ENCODE results near the gene MAFG. TPM values are rescaled to one million over a fixed set of nuclear protein-coding genes. Genes with fewer than 3 reads are reported as not detected.
A peak's percentile ranks its signal among the peaks of the same experiment; 100 is the strongest.

MAFG gene
- total and polyA plus RNA-seq, 2 of the 13 experiments (the other 11 are each of a cell fraction or from before 2014, with no cell fraction given) = 14.5 to 20.0 TPM

DNA sequence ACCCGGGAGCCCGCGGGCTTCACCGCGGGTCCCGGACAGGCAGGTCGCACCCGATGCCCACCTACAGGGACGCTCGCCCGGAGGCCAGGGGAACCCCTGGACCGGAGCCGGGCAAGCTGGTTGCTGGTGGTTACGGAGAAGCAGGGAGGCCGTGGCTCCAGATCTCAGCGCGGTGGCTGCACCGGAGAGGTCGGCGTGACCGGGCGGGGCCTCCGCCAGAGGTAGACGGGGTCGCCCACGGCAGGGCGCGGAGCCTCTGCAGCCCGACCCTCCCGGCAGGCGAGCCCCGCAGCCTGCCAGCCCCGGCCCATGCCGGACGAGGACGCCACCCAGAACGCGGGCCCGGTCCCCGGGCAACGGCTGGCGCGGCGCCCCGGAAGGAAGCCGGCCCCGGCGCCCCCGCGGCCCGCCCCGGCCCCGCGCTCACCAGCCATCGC is 16.7 kb downstream of the MAFG start (continued):
- TF ChIP-seq MIER2 (CRISPR knock-in tag; IDR thresholded peaks at IDR 0.05) (no peak), GLI4 (CRISPR knock-in tag; IDR thresholded peaks at IDR 0.05; ENCODE audit: borderline replicate concordance) (peak; percentile 72; the same call in 1 of the 2 replicates), ZMAT3 (CRISPR knock-in tag; conservative IDR thresholded peaks at IDR 0.05) (0 out of 2 replicates have a peak, but pooled peaks have one; percentile 13), ARHGAP35 (CRISPR knock-in tag; IDR thresholded peaks at IDR 0.05; ENCODE audit: borderline replicate concordance) (no peak), KLF12 (CRISPR knock-in tag; IDR thresholded peaks at IDR 0.05; ENCODE audit: borderline replicate concordance) (0 out of 2 replicates have a peak, but pooled peaks have one; percentile 16), SAFB2 (CRISPR knock-in tag; IDR thresholded peaks at IDR 0.05; ENCODE audit: borderline replicate concordance, low read depth) (0 out of 2 replicates have a peak, but pooled peaks have one; percentile 5), YEATS4 (CRISPR knock-in tag; IDR thresholded peaks at IDR 0.05; ENCODE audit: borderline replicate concordance) (peak; percentile 16; the same call in 1 of the 2 replicates), TARDBP (CRISPR knock-in tag; IDR thresholded peaks at IDR 0.05) (no peak), MIER3 (CRISPR knock-in tag; IDR thresholded peaks at IDR 0.05; ENCODE audit: borderline replicate concordance) (no peak), FOXJ3 (CRISPR knock-in tag; IDR thresholded peaks at IDR 0.05; ENCODE audit: borderline replicate concordance) (peak; percentile 2; the same call in 1 of the 2 replicates), ZNF205 (CRISPR knock-in tag; IDR thresholded peaks at IDR 0.05) (0 out of 2 replicates have a peak, but pooled peaks have one; percentile 7), NR2C2 (CRISPR knock-in tag; IDR thresholded peaks at IDR 0.05; ENCODE audit: borderline replicate concordance) (peak; percentile 69; the same call in 1 of the 2 replicates), BRD4 (CRISPR knock-in tag; IDR thresholded peaks at IDR 0.05) (peak; percentile 39; the same call in 1 of the 2 replicates), ZNF446 (CRISPR knock-in tag; IDR thresholded peaks at IDR 0.05) (peak; percentile 48; the same call in 1 of the 2 replicates), RNF2 (conservative IDR thresholded peaks at IDR 0.05; ENCODE audit: low read depth) (0 out of 2 replicates have a peak, but pooled peaks have one; percentile 1), PHF20 (CRISPR knock-in tag; IDR thresholded peaks at IDR 0.05) (no peak), ZNF558 (CRISPR knock-in tag; IDR thresholded peaks at IDR 0.05; ENCODE audit: borderline replicate concordance) (peak; percentile 56; the same call in 1 of the 2 replicates)
- TF ChIP-seq, protein P1, sequence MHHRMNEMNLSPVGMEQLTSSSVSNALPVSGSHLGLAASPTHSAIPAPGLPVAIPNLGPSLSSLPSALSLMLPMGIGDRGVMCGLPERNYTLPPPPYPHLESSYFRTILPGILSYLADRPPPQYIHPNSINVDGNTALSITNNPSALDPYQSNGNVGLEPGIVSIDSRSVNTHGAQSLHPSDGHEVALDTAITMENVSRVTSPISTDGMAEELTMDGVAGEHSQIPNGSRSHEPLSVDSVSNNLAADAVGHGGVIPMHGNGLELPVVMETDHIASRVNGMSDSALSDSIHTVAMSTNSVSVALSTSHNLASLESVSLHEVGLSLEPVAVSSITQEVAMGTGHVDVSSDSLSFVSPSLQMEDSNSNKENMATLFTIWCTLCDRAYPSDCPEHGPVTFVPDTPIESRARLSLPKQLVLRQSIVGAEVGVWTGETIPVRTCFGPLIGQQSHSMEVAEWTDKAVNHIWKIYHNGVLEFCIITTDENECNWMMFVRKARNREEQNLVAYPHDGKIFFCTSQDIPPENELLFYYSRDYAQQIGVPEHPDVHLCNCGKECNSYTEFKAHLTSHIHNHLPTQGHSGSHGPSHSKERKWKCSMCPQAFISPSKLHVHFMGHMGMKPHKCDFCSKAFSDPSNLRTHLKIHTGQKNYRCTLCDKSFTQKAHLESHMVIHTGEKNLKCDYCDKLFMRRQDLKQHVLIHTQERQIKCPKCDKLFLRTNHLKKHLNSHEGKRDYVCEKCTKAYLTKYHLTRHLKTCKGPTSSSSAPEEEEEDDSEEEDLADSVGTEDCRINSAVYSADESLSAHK (CRISPR knock-in tag; IDR thresholded peaks at IDR 0.05; ENCODE audit: borderline replicate concordance) = no peak
- TF ChIP-seq, protein P2, sequence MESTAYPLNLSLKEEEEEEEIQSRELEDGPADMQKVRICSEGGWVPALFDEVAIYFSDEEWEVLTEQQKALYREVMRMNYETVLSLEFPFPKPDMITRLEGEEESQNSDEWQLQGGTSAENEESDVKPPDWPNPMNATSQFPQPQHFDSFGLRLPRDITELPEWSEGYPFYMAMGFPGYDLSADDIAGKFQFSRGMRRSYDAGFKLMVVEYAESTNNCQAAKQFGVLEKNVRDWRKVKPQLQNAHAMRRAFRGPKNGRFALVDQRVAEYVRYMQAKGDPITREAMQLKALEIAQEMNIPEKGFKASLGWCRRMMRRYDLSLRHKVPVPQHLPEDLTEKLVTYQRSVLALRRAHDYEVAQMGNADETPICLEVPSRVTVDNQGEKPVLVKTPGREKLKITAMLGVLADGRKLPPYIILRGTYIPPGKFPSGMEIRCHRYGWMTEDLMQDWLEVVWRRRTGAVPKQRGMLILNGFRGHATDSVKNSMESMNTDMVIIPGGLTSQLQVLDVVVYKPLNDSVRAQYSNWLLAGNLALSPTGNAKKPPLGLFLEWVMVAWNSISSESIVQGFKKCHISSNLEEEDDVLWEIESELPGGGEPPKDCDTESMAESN (CRISPR knock-in tag; conservative IDR thresholded peaks at IDR 0.05) = no peak
- TF ChIP-seq, protein P3, sequence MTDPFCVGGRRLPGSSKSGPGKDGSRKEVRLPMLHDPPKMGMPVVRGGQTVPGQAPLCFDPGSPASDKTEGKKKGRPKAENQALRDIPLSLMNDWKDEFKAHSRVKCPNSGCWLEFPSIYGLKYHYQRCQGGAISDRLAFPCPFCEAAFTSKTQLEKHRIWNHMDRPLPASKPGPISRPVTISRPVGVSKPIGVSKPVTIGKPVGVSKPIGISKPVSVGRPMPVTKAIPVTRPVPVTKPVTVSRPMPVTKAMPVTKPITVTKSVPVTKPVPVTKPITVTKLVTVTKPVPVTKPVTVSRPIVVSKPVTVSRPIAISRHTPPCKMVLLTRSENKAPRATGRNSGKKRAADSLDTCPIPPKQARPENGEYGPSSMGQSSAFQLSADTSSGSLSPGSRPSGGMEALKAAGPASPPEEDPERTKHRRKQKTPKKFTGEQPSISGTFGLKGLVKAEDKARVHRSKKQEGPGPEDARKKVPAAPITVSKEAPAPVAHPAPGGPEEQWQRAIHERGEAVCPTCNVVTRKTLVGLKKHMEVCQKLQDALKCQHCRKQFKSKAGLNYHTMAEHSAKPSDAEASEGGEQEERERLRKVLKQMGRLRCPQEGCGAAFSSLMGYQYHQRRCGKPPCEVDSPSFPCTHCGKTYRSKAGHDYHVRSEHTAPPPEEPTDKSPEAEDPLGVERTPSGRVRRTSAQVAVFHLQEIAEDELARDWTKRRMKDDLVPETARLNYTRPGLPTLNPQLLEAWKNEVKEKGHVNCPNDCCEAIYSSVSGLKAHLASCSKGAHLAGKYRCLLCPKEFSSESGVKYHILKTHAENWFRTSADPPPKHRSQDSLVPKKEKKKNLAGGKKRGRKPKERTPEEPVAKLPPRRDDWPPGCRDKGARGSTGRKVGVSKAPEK (CRISPR knock-in tag; IDR thresholded peaks at IDR 0.05; ENCODE audit: borderline replicate concordance) = 0 out of 2 replicates have a peak, but pooled peaks have one; percentile 6

All from HepG2 (cell line).